Hepatic stellate cell (primary cell): Measurements from ENCODE around the gene FCSK.
"Not testable (repeated sequence)": the region's sequence is repeated elsewhere in the genome, so short reads cannot be mapped to it uniquely, and the experiment has no call there.

ENCODE experiments used
- DNase-seq: peaks from one replicate; pipeline ENCODE4 v3.0.0; 2011; ENCODE audit warnings: low spot score

Gene FCSK

GRCh38 chr16:70524399-70524825, 70.0 kb downstream of the FCSK start:
- DNase-seq: not testable (repeated sequence)

DNA sequence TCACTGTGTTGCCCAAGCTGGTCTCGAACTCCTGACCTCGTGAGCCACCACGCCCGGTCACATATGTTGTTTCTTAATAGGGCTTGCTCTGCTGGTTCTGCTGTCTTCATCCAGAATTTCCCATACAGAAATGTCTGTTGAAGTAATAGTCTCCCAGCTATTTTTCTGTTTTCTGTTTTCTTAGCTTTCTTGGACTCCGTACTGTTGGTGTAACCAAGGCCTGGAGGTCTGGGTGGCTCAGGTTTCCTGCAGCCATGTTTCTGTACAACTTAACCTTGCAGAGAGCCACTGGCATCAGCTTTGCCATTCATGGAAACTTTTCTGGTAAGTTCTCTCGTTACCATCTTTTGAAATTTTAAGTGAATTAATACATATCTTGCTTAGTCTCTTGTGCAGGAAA, 72.0 kb downstream of the FCSK start:
- DNase-seq: no peak

- DNase-seq: no peak
These were observed 73.1 kb downstream of the FCSK start for GRCh38 chr16:70527315-70527996.

GRCh38 chr16:70529051-70529777, 74.8 kb downstream of the FCSK start:
- peak; percentile 67 for DNase-seq
